Skeletal muscle tissue (tissue), 1 donor: ENCODE measurements around the gene HFE. TPM values are rescaled to one million over a fixed set of nuclear protein-coding genes. Genes with fewer than 3 reads are reported as not detected.

Source experiments
- total RNA-seq: library from RNA; depleted of rRNA; stranded (reverse); fragments of >200 nt; gene quantifications from one replicate; pipeline ENCODE4 v1.2.3, GENCODE V29; 2014

The HFE gene
- total RNA-seq, 1 donor from 2014 or later, result 4.7 TPM

Other genes starting within 250 kb of the HFE start
- gene SLC17A3, start 213.2 kb upstream of the HFE start, total RNA-seq, result not detected
- gene SLC17A2, start 156.7 kb upstream of the HFE start, total RNA-seq, result not detected
- gene TRIM38, start 124.6 kb upstream of the HFE start, total RNA-seq, result 5.2 TPM